Liver (tissue), 9 donors: ENCODE data around the gene ENOX1. TPM values are rescaled to one million over a fixed set of nuclear protein-coding genes. Genes with fewer than 3 reads are reported as not detected.

Experiments used
- DNase-seq: peaks from one replicate; pipeline ENCODE4 v3.0.0-alpha.2; 2017; ENCODE audit warnings: low spot score
- H3K27ac ChIP-seq, 2 donors: one replicate each; pipeline ENCODE4 v1.7.0; 2013; ENCODE audit warnings: inconsistent platforms in 2 of 2, low read length in 2 of 2, control low read depth in 1 of 2, low read depth in 1 of 2, mild to moderate bottlenecking in 1 of 2
- H3K27me3 ChIP-seq, 4 donors: one replicate each; pipeline versions ENCODE4 v1.6.1 to v1.7.0; 2013; ENCODE audit warnings: low read length in 3 of 4, inconsistent platforms in 1 of 4, mild to moderate bottlenecking in 1 of 4, moderate library complexity in 1 of 4; ENCODE audit not compliant: control insufficient read depth in 4 of 4, insufficient read depth in 4 of 4
- H3K36me3 ChIP-seq, 4 donors: one replicate each; pipeline versions ENCODE4 v1.6.1 to v1.7.0; 2013; ENCODE audit warnings: low read length in 3 of 4, mild to moderate bottlenecking in 3 of 4, low read depth in 1 of 4, moderate library complexity in 1 of 4; ENCODE audit not compliant: control insufficient read depth in 4 of 4, insufficient read depth in 3 of 4
- H3K4me1 ChIP-seq, 4 donors: one replicate each; pipeline versions ENCODE4 v1.6.1 to v1.7.0; 2013; ENCODE audit warnings: low read length in 3 of 4, mild to moderate bottlenecking in 3 of 4, moderate library complexity in 1 of 4; ENCODE audit not compliant: control insufficient read depth in 4 of 4, insufficient read depth in 4 of 4
- H3K4me3 ChIP-seq, 3 donors: one replicate each; pipeline versions ENCODE4 v1.6.1 to v1.7.0; 2013; ENCODE audit warnings: low read length in 3 of 3, control low read depth in 1 of 3, low read depth in 1 of 3, mild to moderate bottlenecking in 1 of 3
- H3K9ac ChIP-seq, 2 donors: one replicate each; pipeline ENCODE4 v1.7.0; 2013; ENCODE audit warnings: low read length in 2 of 2, mild to moderate bottlenecking in 2 of 2, moderate library complexity in 2 of 2, control low read depth in 1 of 2, low read depth in 1 of 2
- H3K9me3 ChIP-seq, 4 donors: one replicate each; pipeline versions ENCODE4 v1.6.1 to v1.7.0; 2013; ENCODE audit warnings: low read length in 3 of 4; ENCODE audit not compliant: control insufficient read depth in 4 of 4
- ATF3 ChIP-seq: IDR thresholded peaks from 2 replicates; pipeline ENCODE4 v1.6.1; 2016; ENCODE audit warnings: antibody characterized with exemption
- CTCF ChIP-seq: fragments of 150-350 bp; IDR thresholded peaks from 2 replicates; pipeline ENCODE4 v1.5.1; 2017; ENCODE audit warnings: improper control_type of control experiment, low read depth, low read length; ENCODE audit not compliant: missing input control
- EGR1 ChIP-seq, 2 donors: IDR thresholded peaks; 2 replicates each; pipeline ENCODE4 v1.6.1; 2016 to 2018; ENCODE audit warnings: antibody characterized with exemption in 2 of 2, low read depth in 2 of 2
- FOXA1 ChIP-seq: IDR thresholded peaks from 2 replicates; pipeline ENCODE4 v1.6.1; 2016; ENCODE audit warnings: antibody characterized with exemption
- FOXA2 ChIP-seq: IDR thresholded peaks from 2 replicates; pipeline ENCODE4 v1.6.1; 2016; ENCODE audit warnings: antibody characterized with exemption
- GABPA ChIP-seq, 2 donors: IDR thresholded peaks in 1 of 2; conservative IDR thresholded peaks in 1 of 2; 2 replicates each; pipeline ENCODE4 v1.6.1; 2016; ENCODE audit warnings: antibody characterized with exemption in 2 of 2, mild to moderate bottlenecking in 1 of 2, moderate library complexity in 1 of 2
- HNF4A ChIP-seq, 2 donors: conservative IDR thresholded peaks; 2 replicates each; pipeline ENCODE4 v1.6.1; 2016; ENCODE audit warnings: antibody characterized with exemption in 2 of 2, mild to moderate bottlenecking in 2 of 2
- HNF4G ChIP-seq: IDR thresholded peaks from 2 replicates; pipeline ENCODE4 v1.6.1; 2016; ENCODE audit warnings: antibody characterized with exemption
- JUND ChIP-seq, 2 donors: IDR thresholded peaks; 2 replicates each; pipeline ENCODE4 v1.6.1; 2016; ENCODE audit warnings: antibody characterized with exemption in 2 of 2
- MAX ChIP-seq: IDR thresholded peaks from 2 replicates; pipeline ENCODE4 v1.6.1; 2016; ENCODE audit warnings: antibody characterized with exemption
- NR2F2 ChIP-seq: IDR thresholded peaks from 2 replicates; pipeline ENCODE4 v1.6.1; 2016; ENCODE audit warnings: antibody characterized with exemption
- RAD21 ChIP-seq, 2 donors: IDR thresholded peaks; 2 replicates each; pipeline ENCODE4 v1.6.1; 2016; ENCODE audit warnings: antibody characterized with exemption in 2 of 2, mild to moderate bottlenecking in 2 of 2
- REST ChIP-seq: IDR thresholded peaks from 2 replicates; pipeline ENCODE4 v1.6.1; 2016; ENCODE audit warnings: antibody characterized with exemption, mild to moderate bottlenecking
- RXRA ChIP-seq, 2 donors: IDR thresholded peaks; 2 replicates each; pipeline ENCODE4 v1.6.1; 2017 to 2018; ENCODE audit warnings: antibody characterized with exemption in 2 of 2, mild to moderate bottlenecking in 1 of 2
- SP1 ChIP-seq: IDR thresholded peaks from 2 replicates; pipeline ENCODE4 v1.6.1; 2018; ENCODE audit warnings: antibody characterized with exemption, mild to moderate bottlenecking
- TAF1 ChIP-seq: conservative IDR thresholded peaks from 2 replicates; pipeline ENCODE4 v1.6.1; 2016; ENCODE audit warnings: antibody characterized with exemption, mild to moderate bottlenecking
- YY1 ChIP-seq: IDR thresholded peaks from 2 replicates; pipeline ENCODE4 v1.6.1; 2016; ENCODE audit warnings: antibody characterized with exemption, mild to moderate bottlenecking
- ZBTB33 ChIP-seq: IDR thresholded peaks from 2 replicates; pipeline ENCODE4 v1.6.1; 2016; ENCODE audit warnings: antibody characterized with exemption
- WGBS: extraction: QIAGEN DNeasy Blood & Tissue Kit; methylation state at CpG from one replicate; pipeline ENCODE4 v1.1.7; 2013; 5-methylcytosine and 5-hydroxymethylcytosine counted together
- polyA plus RNA-seq, 2 donors: library from polyadenylated mRNA; stranded (reverse) in 1 of 2; unstranded in 1 of 2; fragments of 200-250 nt in 1 of 2; fragments of >200 nt in 1 of 2; fragmentation: Nextera tagmentation in 1 of 2; extraction: Ambion mirVana in 1 of 2; gene quantifications; one replicate each; pipeline versions ENCODE4 v1.2.1 to v1.2.3, GENCODE V29; 2013 to 2015
- total RNA-seq, 2 donors: library from RNA; depleted of rRNA; stranded (reverse); fragments of >200 nt; gene quantifications; one replicate each; pipeline ENCODE4 v1.2.3, GENCODE V29; 2014
- donor health status: healthy.
- donor health status: healthy.
- donor health status: healthy.
- donor health status: healthy.
- donor health status: healthy.

ENOX1 gene
- total and polyA plus RNA-seq, 4 donors = 0.02 to 0.33 (median 0.08) TPM; not detected in 1

GRCh38 chr13:43831088-43831487 lies 44.3 kb upstream of the ENOX1 start:
- no peaks in the 10 kb centered on the region for H3K9me3 ChIP-seq
- no peaks in the 10 kb centered on the region for H3K4me1 ChIP-seq
- no peak overlapping the region for H3K4me3 ChIP-seq
- 81% methylated on average over 2 of the region's 2 CpGs for WGBS
- no peak overlapping the region for H3K27ac ChIP-seq
- H3K27me3 ChIP-seq = no peaks in the 10 kb centered on the region
- no peak for TF ChIP-seq ATF3
- no peak for TF ChIP-seq SP1
- no peak for TF ChIP-seq HNF4A (conservative IDR thresholded peaks at IDR 0.05)
- TF ChIP-seq GABPA (IDR thresholded peaks at IDR 0.05 in 1 of 2, conservative IDR thresholded peaks at IDR 0.05 in 1 of 2) = no peak
- no peak for TF ChIP-seq TAF1
- no peak for TF ChIP-seq RXRA (IDR thresholded peaks at IDR 0.05)
- no peak for TF ChIP-seq YY1
- TF ChIP-seq FOXA1 = no peak
- TF ChIP-seq NR2F2 = no peak
- no peak for TF ChIP-seq JUND (IDR thresholded peaks at IDR 0.05)
- no peak for TF ChIP-seq RAD21 (IDR thresholded peaks at IDR 0.05)
- TF ChIP-seq HNF4G = no peak
- no peak for TF ChIP-seq REST
- TF ChIP-seq CTCF = no peak
- no peak for TF ChIP-seq MAX
- no peak for TF ChIP-seq ZBTB33
- TF ChIP-seq FOXA2 = no peak
- TF ChIP-seq EGR1 (IDR thresholded peaks at IDR 0.05; ENCODE audit: low read depth in 2 of 2) = no peak
- no peaks in the 10 kb centered on the region for H3K36me3 ChIP-seq
- no peak for DNase-seq
- no peak overlapping the region for H3K9ac ChIP-seq

GRCh38 chr13:43830497-43830881 lies 43.7 kb upstream of the ENOX1 start:
- H3K36me3 ChIP-seq = no peaks in the 10 kb centered on the region
- H3K9ac ChIP-seq = no peak overlapping the region
- no peaks in the 10 kb centered on the region for H3K9me3 ChIP-seq
- H3K4me3 ChIP-seq = no peak overlapping the region
- H3K27me3 ChIP-seq = no peaks in the 10 kb centered on the region
- DNase-seq = no peak
- H3K27ac ChIP-seq = no peak overlapping the region
- TF ChIP-seq TAF1 = no peak
- TF ChIP-seq REST = no peak
- no peak for TF ChIP-seq MAX
- TF ChIP-seq CTCF = no peak
- no peak for TF ChIP-seq SP1
- TF ChIP-seq JUND (IDR thresholded peaks at IDR 0.05) = no peak
- no peak for TF ChIP-seq RXRA (IDR thresholded peaks at IDR 0.05)
- TF ChIP-seq HNF4A (conservative IDR thresholded peaks at IDR 0.05) = no peak
- TF ChIP-seq RAD21 (IDR thresholded peaks at IDR 0.05) = no peak
- TF ChIP-seq EGR1 (IDR thresholded peaks at IDR 0.05; ENCODE audit: low read depth in 2 of 2) = no peak
- TF ChIP-seq FOXA1 = no peak
- no peak for TF ChIP-seq YY1
- TF ChIP-seq FOXA2 = no peak
- 78% methylated on average over 5 of the region's 5 CpGs for WGBS
- no peaks in the 10 kb centered on the region for H3K4me1 ChIP-seq
